Endothelial cell of umbilical vein (primary cell): ENCODE measurements around the gene MGLL. TPM values are rescaled to one million over a fixed set of nuclear protein-coding genes. Genes with fewer than 3 reads are reported as not detected.

Experiments
- BruUV-seq: library from RNA; stranded (reverse); fragments of 400-500 nt; replicated peaks from 2 replicates; lab custom pipeline; 2021; lab: Mats Ljungman, UMichigan
- CTCF ChIA-PET: fragments of 300-600, 350-600 bp; sonication (Branson Sonifier 250); formaldehyde crosslinking; loops from one replicate; lab custom pipeline; 2021; ENCODE audit warnings: antibody characterized with exemption, inconsistent platforms; lab: Charles Lee
- POLR2A ChIA-PET: fragments of 300-600, 350-600 bp; sonication (Branson Sonifier 250); formaldehyde crosslinking; loops from one replicate; lab custom pipeline; 2021; ENCODE audit warnings: antibody characterized with exemption, inconsistent platforms; lab: Charles Lee
- DNase-seq: peaks from one replicate; pipeline ENCODE4 v3.0.0-alpha.2; 2011; ENCODE audit warnings: low read depth, low spot score
- FAIRE-seq: peaks from 2 replicates; lab custom pipeline; 2011; peaks lifted over from hg19 to GRCh38; lab: Jason Lieb, UNC
- H2AFZ ChIP-seq: 2 replicates; pipeline ENCODE4 v1.6.0; 2012; ENCODE audit warnings: low read depth, low read length, control low read depth, inconsistent platforms
- H3K27ac ChIP-seq: 2 replicates; pipeline ENCODE4 v1.5.1; 2011; ENCODE audit warnings: low read depth, mild to moderate bottlenecking, control low read depth, low read length, moderate library complexity; ENCODE audit not compliant: insufficient read depth
- H3K27me3 ChIP-seq, 2 experiments: 2 replicates each; pipeline versions ENCODE4 v1.6.0 to v1.6.1; 2011; ENCODE audit warnings: low read length in 2 of 2, mixed read lengths in 1 of 2; ENCODE audit not compliant: control insufficient read depth in 2 of 2, insufficient read depth in 2 of 2
- H3K36me3 ChIP-seq, 2 experiments: 2 replicates in 1 of 2; 3 replicates in 1 of 2; pipeline ENCODE4 v1.5.1; 2011; ENCODE audit warnings: low read length in 2 of 2, mild to moderate bottlenecking in 1 of 2, moderate library complexity in 1 of 2; ENCODE audit not compliant: control insufficient read depth in 2 of 2, insufficient read depth in 2 of 2; ENCODE audit errors: extremely low read depth in 1 of 2
- H3K4me1 ChIP-seq: 3 replicates; pipeline ENCODE4 v1.5.1; 2011; ENCODE audit warnings: mild to moderate bottlenecking, low read length; ENCODE audit not compliant: control insufficient read depth, insufficient read depth; ENCODE audit errors: extremely low read depth
- H3K4me2 ChIP-seq: 2 replicates; pipeline ENCODE4 v1.6.1; 2011; ENCODE audit warnings: low read length, control low read depth, mixed read lengths; ENCODE audit not compliant: insufficient read depth
- H3K4me3 ChIP-seq, 3 experiments: fragments of 200-600 bp in 1 of 3; sonication (generic), shearing (Covaris generic) in 1 of 3; replicated peaks in 1 of 3; 2 replicates each; pipeline ENCODE4 v1.5.1; 2011 to 2016; ENCODE audit warnings: control low read depth in 3 of 3, low read length in 3 of 3, mild to moderate bottlenecking in 2 of 3, inconsistent platforms in 1 of 3, low read depth in 1 of 3, moderate library complexity in 1 of 3; ENCODE audit not compliant: insufficient read depth in 1 of 3
- H3K79me2 ChIP-seq: 2 replicates; pipeline ENCODE4 v1.6.0; 2012; ENCODE audit warnings: low read length, inconsistent platforms; ENCODE audit not compliant: control insufficient read depth, insufficient read depth
- H3K9ac ChIP-seq: replicated peaks from 2 replicates; pipeline ENCODE3; 2011; ENCODE audit warnings: low read length, control low read depth; ENCODE audit not compliant: insufficient read depth; ENCODE audit errors: extremely low read depth
- H3K9me1 ChIP-seq: replicated peaks from 3 replicates; pipeline ENCODE4 v1.6.0; 2011; ENCODE audit warnings: mild to moderate bottlenecking, low read length; ENCODE audit not compliant: control insufficient read depth, insufficient read depth; ENCODE audit errors: extremely low read depth
- H3K9me3 ChIP-seq: replicated peaks from 2 replicates; pipeline ENCODE4 v1.5.1; 2012; ENCODE audit warnings: low read length, inconsistent platforms; ENCODE audit not compliant: control insufficient read depth, insufficient read depth
- H4K20me1 ChIP-seq: replicated peaks from 2 replicates; pipeline ENCODE3; 2011; ENCODE audit warnings: mild to moderate bottlenecking, low read length; ENCODE audit not compliant: control insufficient read depth, insufficient read depth; ENCODE audit errors: extremely low read depth
- EZH2 ChIP-seq: IDR thresholded peaks from 2 replicates; pipeline ENCODE4 v1.6.1; 2012; ENCODE audit warnings: borderline replicate concordance, low read depth, mild to moderate bottlenecking, moderate library complexity, low read length, inconsistent platforms; ENCODE audit not compliant: severe bottlenecking
- FOS ChIP-seq: IDR thresholded peaks from 2 replicates; pipeline ENCODE4 v1.6.1; 2011; ENCODE audit warnings: mild to moderate bottlenecking, low read length, moderate library complexity, borderline replicate concordance; ENCODE audit not compliant: insufficient read depth
- GATA2 ChIP-seq: IDR thresholded peaks from 2 replicates; pipeline ENCODE4 v1.7.0; 2011; ENCODE audit warnings: low read depth, mild to moderate bottlenecking, moderate library complexity, mixed read lengths, low read length; ENCODE audit not compliant: insufficient read length, insufficient read depth
- JUN ChIP-seq: IDR thresholded peaks from 2 replicates; pipeline ENCODE4 v1.6.1; 2011; ENCODE audit warnings: borderline replicate concordance, low read depth; ENCODE audit not compliant: insufficient read length, insufficient read depth
- MYC ChIP-seq: IDR thresholded peaks from one replicate; pipeline ENCODE4 v1.6.1; 2011; ENCODE audit warnings: mild to moderate bottlenecking, low read depth, low read length
- POLR2A ChIP-seq: IDR thresholded peaks from 2 replicates; pipeline ENCODE4 v1.6.1; 2012; ENCODE audit warnings: low read depth, mild to moderate bottlenecking, control low read depth, low read length
- POLR2AphosphoS5 ChIP-seq: IDR thresholded peaks from 2 replicates; pipeline ENCODE4 v1.6.1; 2012; ENCODE audit warnings: low read depth, mild to moderate bottlenecking, control low read depth, low read length, moderate library complexity; ENCODE audit not compliant: insufficient read depth
- dilution Hi-C: fragments of 300-500 bp; cut with MboI; formaldehyde crosslinking; loops from one replicate; pipeline ENCODE4 v1.15.0; 2019; ENCODE audit warnings: low sequenced_read_pairs; ENCODE audit not compliant: extremely low pct_ligation_motif_present
- intact Hi-C: fragments of 100-400 bp; cut with micrococcal nuclease; formaldehyde crosslinking; loops from one replicate; pipeline ENCODE4 v1.10.0; 2022
- polyA plus RNA-seq, 4 experiments: library from polyadenylated mRNA; depleted of rRNA in 3 of 4; stranded (reverse) in 3 of 4; unstranded in 1 of 4; fragments of >200 nt; gene quantifications; 2 replicates each; pipeline versions ENCODE4 v1.2.1 to v1.2.3, GENCODE V29; 2011 to 2012; ENCODE audit warnings: missing spikeins in 1 of 4
- total RNA-seq: library from RNA; stranded (reverse); gene quantifications from 2 replicates; pipeline ENCODE4 v1.2.3, GENCODE V29; 2021
- TF ChIP-seq, protein P1 (sequence below): IDR thresholded peaks from 2 replicates; pipeline ENCODE4 v1.6.1; 2011; ENCODE audit not compliant: insufficient read depth, insufficient read length
- TF ChIP-seq, protein P2 (sequence below), 2 donors: IDR thresholded peaks; 1 replicate in 1 of 2; 2 replicates in 1 of 2; pipeline ENCODE4 v1.5.1; 2011; ENCODE audit warnings: low read length in 2 of 2, mild to moderate bottlenecking in 2 of 2, moderate library complexity in 2 of 2, control low read depth in 1 of 2, inconsistent platforms in 1 of 2, low read depth in 1 of 2; ENCODE audit not compliant: insufficient read depth in 1 of 2; ENCODE audit errors: extremely low read depth in 1 of 2

MGLL gene
- total and polyA plus RNA-seq, 2 donors (not counting 3 experiments of a cell fraction or from before 2014, with no cell fraction given), result 30.7 to 60.2 TPM

DNA sequence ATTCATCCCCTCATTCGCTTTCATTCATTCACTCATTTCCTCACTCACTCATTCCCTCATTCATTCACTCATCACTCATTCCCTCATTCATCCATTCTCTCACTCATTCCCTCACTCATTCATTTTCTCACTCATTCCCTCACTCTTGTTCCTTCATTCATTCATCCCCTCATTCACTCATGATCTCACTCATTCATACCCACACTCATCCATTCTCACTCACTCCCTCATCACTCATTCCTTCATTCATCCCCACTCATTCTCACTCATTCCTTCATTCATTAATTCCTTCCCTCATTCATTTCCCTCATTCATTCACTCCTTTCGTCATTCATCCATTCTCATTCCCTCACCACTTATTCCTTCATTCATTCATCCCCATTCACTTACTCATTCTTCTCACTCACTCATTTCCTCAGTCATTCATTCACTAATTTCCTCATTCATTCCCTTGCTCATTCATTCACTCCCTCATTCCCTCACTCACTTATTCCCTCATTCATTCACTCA, 135.0 kb downstream of the MGLL start:
- Histone ChIP-seq H3K4me2 (no peak overlapping the region), H4K20me1 (no peaks in the 10 kb centered on the region), H3K27ac (no peak overlapping the region), H2AFZ (no peak overlapping the region), H3K9me1 (no peaks in the 10 kb centered on the region), H3K36me3 (no peaks in the 10 kb centered on the region), H3K79me2 (no peaks in the 10 kb centered on the region), H3K4me3 (no peak overlapping the region), H3K9ac (no peak overlapping the region), H3K4me1 (no peaks in the 10 kb centered on the region), H3K9me3 (no peaks in the 10 kb centered on the region), H3K27me3 (no peaks in the 10 kb centered on the region)
- DNase-seq (no peak), FAIRE-seq (no peak)
- TF ChIP-seq GATA2, result no peak
- TF ChIP-seq, protein P1, sequence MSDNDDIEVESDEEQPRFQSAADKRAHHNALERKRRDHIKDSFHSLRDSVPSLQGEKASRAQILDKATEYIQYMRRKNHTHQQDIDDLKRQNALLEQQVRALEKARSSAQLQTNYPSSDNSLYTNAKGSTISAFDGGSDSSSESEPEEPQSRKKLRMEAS, result no peak
- no peak for TF ChIP-seq FOS
- no peak for TF ChIP-seq JUN
- no peak for TF ChIP-seq MYC
- ChIA-PET POLR2A (no interaction called here), CTCF (no interaction called here)
- BruUV-seq, result no TSS peak
- intact Hi-C loops (no loop called here), dilution Hi-C loops (no loop called here)

DNA sequence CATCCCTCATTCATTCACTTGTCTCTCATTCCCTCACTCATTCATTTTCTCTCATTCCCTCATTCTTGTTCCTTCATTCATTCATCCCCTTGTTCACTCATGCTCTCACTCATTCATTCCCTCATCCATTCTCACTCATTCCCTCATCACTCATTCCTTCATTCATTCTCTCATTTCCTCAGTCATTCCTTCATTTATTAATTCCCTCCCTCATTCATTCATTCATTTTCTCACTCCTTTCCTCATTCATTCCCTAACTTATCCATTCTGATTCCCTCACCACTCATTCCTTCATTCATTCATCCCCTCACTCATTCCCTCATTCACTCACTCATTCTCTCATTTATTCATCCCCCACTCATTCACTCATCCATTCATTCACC, 135.8 kb downstream of the MGLL start:
- ChIA-PET POLR2A (no interaction called here), CTCF (no interaction called here)
- H3K79me2 ChIP-seq, result no peaks in the 10 kb centered on the region
- no peaks in the 10 kb centered on the region for H3K9me1 ChIP-seq
- H3K4me1 ChIP-seq, result no peaks in the 10 kb centered on the region
- BruUV-seq, result no TSS peak
- H3K36me3 ChIP-seq, result no peaks in the 10 kb centered on the region
- H2AFZ ChIP-seq, result no peak overlapping the region
- no peaks in the 10 kb centered on the region for H3K27me3 ChIP-seq
- no peak overlapping the region for H3K9ac ChIP-seq
- dilution Hi-C loops, result no loop called here
- no peaks in the 10 kb centered on the region for H4K20me1 ChIP-seq
- TF ChIP-seq POLR2AphosphoS5 (no peak), GATA2 (no peak), MYC (no peak), POLR2A (no peak), EZH2 (no peak), FOS (no peak), JUN (no peak)
- TF ChIP-seq, protein P1, result no peak
- TF ChIP-seq, protein P2, sequence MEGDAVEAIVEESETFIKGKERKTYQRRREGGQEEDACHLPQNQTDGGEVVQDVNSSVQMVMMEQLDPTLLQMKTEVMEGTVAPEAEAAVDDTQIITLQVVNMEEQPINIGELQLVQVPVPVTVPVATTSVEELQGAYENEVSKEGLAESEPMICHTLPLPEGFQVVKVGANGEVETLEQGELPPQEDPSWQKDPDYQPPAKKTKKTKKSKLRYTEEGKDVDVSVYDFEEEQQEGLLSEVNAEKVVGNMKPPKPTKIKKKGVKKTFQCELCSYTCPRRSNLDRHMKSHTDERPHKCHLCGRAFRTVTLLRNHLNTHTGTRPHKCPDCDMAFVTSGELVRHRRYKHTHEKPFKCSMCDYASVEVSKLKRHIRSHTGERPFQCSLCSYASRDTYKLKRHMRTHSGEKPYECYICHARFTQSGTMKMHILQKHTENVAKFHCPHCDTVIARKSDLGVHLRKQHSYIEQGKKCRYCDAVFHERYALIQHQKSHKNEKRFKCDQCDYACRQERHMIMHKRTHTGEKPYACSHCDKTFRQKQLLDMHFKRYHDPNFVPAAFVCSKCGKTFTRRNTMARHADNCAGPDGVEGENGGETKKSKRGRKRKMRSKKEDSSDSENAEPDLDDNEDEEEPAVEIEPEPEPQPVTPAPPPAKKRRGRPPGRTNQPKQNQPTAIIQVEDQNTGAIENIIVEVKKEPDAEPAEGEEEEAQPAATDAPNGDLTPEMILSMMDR (IDR thresholded peaks at IDR 0.05; ENCODE audit: extremely low read depth in 1 of 2, insufficient read depth in 1 of 2, low read depth in 1 of 2, low read length in 2 of 2), result no peak
- H3K27ac ChIP-seq, result no peak overlapping the region
- H3K9me3 ChIP-seq, result no peaks in the 10 kb centered on the region
- intact Hi-C loops, result no loop called here
- H3K4me2 ChIP-seq, result no peak overlapping the region
- no peak for FAIRE-seq
- H3K4me3 ChIP-seq, result no peak overlapping the region
- DNase-seq, result no peak
